Measurements from ENCODE around the gene PIGO. TPM values are rescaled to one million over a fixed set of nuclear protein-coding genes. Genes with fewer than 3 reads are reported as not detected.

PIGO gene
- total RNA-seq (2021): 20.3 and 23.4 TPM in 2 replicates
- long read RNA-seq, transcript PIGO-202 (12 exons, 2,464 nt): major isoform, 46 of 142 reads
- long read RNA-seq, partial matches to known transcripts: 37 of 142 reads
- long read RNA-seq, other reads (novel, unspliced or antisense): 58 of 142 reads

DNA sequence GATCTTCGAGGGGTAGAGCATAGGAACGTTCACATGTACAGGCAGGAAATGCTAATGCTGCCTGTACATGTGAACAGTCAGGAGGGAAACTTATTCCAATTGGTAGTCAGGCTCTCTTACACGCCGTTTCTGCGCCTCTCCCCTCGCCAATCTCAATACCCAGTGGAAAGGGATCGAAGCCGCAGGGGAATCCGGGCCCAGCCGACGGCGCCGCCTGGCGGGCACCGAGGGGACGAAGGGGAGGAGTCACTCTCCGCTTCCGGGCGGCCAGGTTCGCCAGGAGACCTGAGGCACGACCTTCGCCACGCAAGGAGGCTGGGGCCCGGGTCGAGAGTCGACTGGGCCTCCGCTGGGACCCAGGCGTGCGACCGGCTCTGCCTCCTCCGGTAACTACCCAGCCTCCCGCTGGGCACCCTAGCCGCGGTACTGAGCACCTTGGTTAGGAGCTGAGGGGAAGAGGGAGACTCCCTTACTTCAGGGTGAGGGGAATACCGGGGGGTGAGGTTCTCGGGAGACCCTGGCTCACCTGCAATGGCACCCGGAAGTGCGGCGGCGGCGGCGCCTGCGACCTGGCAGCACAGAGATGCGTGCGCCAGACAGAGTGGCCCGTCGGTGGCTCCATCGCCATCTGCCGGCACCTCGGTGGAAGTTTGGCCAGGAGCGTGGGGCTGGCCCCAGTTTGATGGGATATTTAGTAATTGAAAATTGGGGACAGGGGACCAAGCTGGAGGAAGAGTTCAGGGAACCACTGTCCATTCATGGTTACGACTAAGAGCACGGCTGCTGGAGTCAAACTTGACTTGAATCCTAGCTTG is at the start of gene PIGO:
PIGO (minus strand) TSS at position 557 of the 815 bp plus-strand sequence. CDS start 1,026 bp downstream, outside the sequence.
- Mint-ChIP-seq H3K4me1 (peaks cover 2 to 6% of the 10 kb centered on the region in 2 experiments; a peak in 2 of 4 replicates), H3K27ac (peak within 1 kb of the TSS; percentile 87 to 96 (median 94); a peak in 6 of 7 replicates), H3K36me3 (ENCODE audit: insufficient read depth in 1 of 3, low read depth in 3 of 3) (peaks cover 20 to 52% (median 43%) of the 10 kb centered on the region in 3 experiments), H3K27me3 (ENCODE audit: low read depth) (no peaks in the 10 kb centered on the region), H3K9me3 (no peaks in the 10 kb centered on the region), H3K4me3 (peak within 1 kb of the TSS; percentile 83 to 88)
- H2BK15ac ChIP-seq (ENCODE audit: low read depth, low read length): no peak within 1 kb of the TSS
- no peak within 1 kb of the TSS for H3K56ac ChIP-seq (ENCODE audit: insufficient read length, low read depth, low read length)
- peak within 1 kb of the TSS; percentile 88 for H4K5ac ChIP-seq (ENCODE audit: insufficient read length, low read depth, low read length)
- H3K4me1 ChIP-seq (ENCODE audit: insufficient read depth, low read length): no peaks in the 10 kb centered on the region
- peak; percentile 95 for DNase-seq
- peak within 1 kb of the TSS; percentile 14 for H4K8ac ChIP-seq (replicated peaks; ENCODE audit: insufficient read length, low read depth, low read length)
- H3T11ph ChIP-seq (ENCODE audit: low read length): no peak within 1 kb of the TSS
- peak; percentile 79 for TF ChIP-seq CTCF (conservative IDR thresholded peaks at IDR 0.05)
- H3K14ac ChIP-seq (ENCODE audit: insufficient read depth, low read length): peak within 1 kb of the TSS; percentile 99
- no peaks in the 10 kb centered on the region for H3K27me3 ChIP-seq (ENCODE audit: insufficient read depth, low read length)
- H3K9me3 ChIP-seq (ENCODE audit: control insufficient read depth, low read depth, low read length): no peaks in the 10 kb centered on the region
- H2BK20ac ChIP-seq (ENCODE audit: low read depth, low read length, poor library complexity, severe bottlenecking): no peak within 1 kb of the TSS
- no peak within 1 kb of the TSS for H2BK120ac ChIP-seq (ENCODE audit: low read depth, low read length, poor library complexity, severe bottlenecking)
- peak within 1 kb of the TSS; percentile 56 for H2BK5ac ChIP-seq (ENCODE audit: insufficient read length, low read length)
- H2AFZ ChIP-seq (ENCODE audit: low read length): no peak within 1 kb of the TSS
- H3K23ac ChIP-seq (ENCODE audit: insufficient read length, low read depth, low read length): no peak within 1 kb of the TSS
- no peak within 1 kb of the TSS for H2AK5ac ChIP-seq (ENCODE audit: insufficient read length, low read length)
- H3K23me2 ChIP-seq (ENCODE audit: insufficient read length, low read depth, low read length, poor library complexity, severe bottlenecking): peaks cover 6% of the 10 kb centered on the region
- no peaks in the 10 kb centered on the region for H3K79me1 ChIP-seq (ENCODE audit: insufficient read depth, low read depth, low read length, poor library complexity, severe bottlenecking)
- H3K27ac ChIP-seq (ENCODE audit: insufficient read length, low read depth, low read length): peak within 1 kb of the TSS; percentile 63
- H2BK12ac ChIP-seq (ENCODE audit: insufficient read length, low read depth, low read length): no peak within 1 kb of the TSS
- peak within 1 kb of the TSS; percentile 99 for H3K18ac ChIP-seq (ENCODE audit: insufficient read length, low read depth, low read length)
- no CpG with 5 or more reads among the region's 53 CpGs for WGBS (ENCODE audit: extremely low coverage, insufficient read length, low lambda C conversion rate)
- no peak within 1 kb of the TSS for H4K91ac ChIP-seq (ENCODE audit: insufficient read length, low read depth, low read length)
- peak within 1 kb of the TSS; percentile 91 for H3K4me2 ChIP-seq (ENCODE audit: insufficient read depth, insufficient read length, low read length)
- H3K4ac ChIP-seq (ENCODE audit: low read depth, low read length): no peak within 1 kb of the TSS; the same call in 1 of the 2 replicates
- H3K79me2 ChIP-seq (ENCODE audit: insufficient read depth, low read length): no peaks in the 10 kb centered on the region
- no peaks in the 10 kb centered on the region for H4K20me1 ChIP-seq (ENCODE audit: control insufficient read depth, insufficient read depth, insufficient read length)
- peak within 1 kb of the TSS; percentile 94 for H3K9ac ChIP-seq (ENCODE audit: extremely low read depth, insufficient read length, low read length)

Data from H9 (cell line).